ENCODE data around the gene RPL12. TPM values are rescaled to one million over a fixed set of nuclear protein-coding genes. Genes with fewer than 3 reads are reported as not detected.

Gene RPL12
- total and polyA plus RNA-seq, 2 of the 13 experiments (the other 11 are each of a cell fraction or from before 2014, with no cell fraction given) = 1,551 to 2,590 TPM

GRCh38 chr9:127450830-127451607 is at the start of gene RPL12, which contains the start of gene LRSAM1 (continued):
- TF ChIP-seq KAT7 (CRISPR knock-in tag; IDR thresholded peaks at IDR 0.05; ENCODE audit: borderline replicate concordance) (peak; percentile 86; the same call in 1 of the 2 replicates), SRF (IDR thresholded peaks at IDR 0.05; ENCODE audit: low read depth, low read length) (0 out of 2 replicates have a peak, but pooled peaks have one; percentile 49), ZNF451 (CRISPR knock-in tag; IDR thresholded peaks at IDR 0.05) (peak; percentile 48; the same call in 1 of the 2 replicates), MED8 (CRISPR knock-in tag; IDR thresholded peaks at IDR 0.05; ENCODE audit: insufficient replicate concordance) (no peak), TCF7 (IDR thresholded peaks at IDR 0.05; ENCODE audit: low read depth) (no peak), RBM22 (optimal IDR thresholded peaks at IDR 0.05; ENCODE audit: low read length) (peak; percentile 40), HOXA7 (CRISPR knock-in tag; IDR thresholded peaks at IDR 0.05) (no peak), MXI1 (IDR thresholded peaks at IDR 0.05; ENCODE audit: borderline replicate concordance, low read depth, low read length) (peak; percentile 92), NCOA2 (CRISPR knock-in tag; IDR thresholded peaks at IDR 0.05) (peak; percentile 58; the same call in 1 of the 2 replicates), HOXA9 (CRISPR knock-in tag; IDR thresholded peaks at IDR 0.05; ENCODE audit: borderline replicate concordance) (peak; percentile 76; the same call in 1 of the 2 replicates), NRL (CRISPR knock-in tag; IDR thresholded peaks at IDR 0.05; ENCODE audit: borderline replicate concordance) (peak; percentile 37; the same call in 1 of the 2 replicates), EP300 (IDR thresholded peaks at IDR 0.05; ENCODE audit: low read depth in 2 of 2, low read length in 2 of 2) (0 out of 4 replicates have a peak, but pooled peaks have one; percentile 20 to 25), EP300 (CRISPR knock-in tag; IDR thresholded peaks at IDR 0.05; ENCODE audit: borderline replicate concordance) (peak; percentile 14; the same call in 1 of the 2 replicates), CREM (IDR thresholded peaks at IDR 0.05) (peak; percentile 97), CREM (CRISPR knock-in tag; IDR thresholded peaks at IDR 0.05) (no peak), ELK4 (CRISPR knock-in tag; IDR thresholded peaks at IDR 0.05; ENCODE audit: borderline replicate concordance) (peak; percentile 5; the same call in 1 of the 2 replicates), ZNF790 (CRISPR knock-in tag; IDR thresholded peaks at IDR 0.05; ENCODE audit: borderline replicate concordance) (peak; percentile 73; the same call in 1 of the 2 replicates), NFIB (CRISPR knock-in tag; IDR thresholded peaks at IDR 0.05; ENCODE audit: borderline replicate concordance) (0 out of 2 replicates have a peak, but pooled peaks have one; percentile 12), ZC3H4 (CRISPR knock-in tag; IDR thresholded peaks at IDR 0.05; ENCODE audit: borderline replicate concordance) (peak; percentile 66; the same call in 1 of the 2 replicates), ZSCAN20 (CRISPR knock-in tag; IDR thresholded peaks at IDR 0.05; ENCODE audit: borderline replicate concordance) (no peak), HNF1A (IDR thresholded peaks at IDR 0.05; ENCODE audit: low read depth) (peak; percentile 50), HNF1A (CRISPR knock-in tag; IDR thresholded peaks at IDR 0.05; ENCODE audit: borderline replicate concordance) (peak; percentile 82; the same call in 1 of the 2 replicates), ZSCAN30 (CRISPR knock-in tag; IDR thresholded peaks at IDR 0.05) (peak; percentile 77; the same call in 1 of the 2 replicates), ZNF354B (CRISPR knock-in tag; IDR thresholded peaks at IDR 0.05) (no peak), SMARCE1 (IDR thresholded peaks at IDR 0.05; ENCODE audit: borderline replicate concordance) (no peak)

Measured in HepG2 (cell line).